Measurements from ENCODE around the gene OLIG1. TPM values are rescaled to one million over a fixed set of nuclear protein-coding genes. Genes with fewer than 3 reads are reported as not detected.
A peak's percentile ranks its signal among the peaks of the same experiment; 100 is the strongest.

The OLIG1 gene, protein sequence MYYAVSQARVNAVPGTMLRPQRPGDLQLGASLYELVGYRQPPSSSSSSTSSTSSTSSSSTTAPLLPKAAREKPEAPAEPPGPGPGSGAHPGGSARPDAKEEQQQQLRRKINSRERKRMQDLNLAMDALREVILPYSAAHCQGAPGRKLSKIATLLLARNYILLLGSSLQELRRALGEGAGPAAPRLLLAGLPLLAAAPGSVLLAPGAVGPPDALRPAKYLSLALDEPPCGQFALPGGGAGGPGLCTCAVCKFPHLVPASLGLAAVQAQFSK
- 19.2 TPM for total RNA-seq (2013)
- polyA plus RNA-seq (10 to 100 TPM; 20.0 to 51.0 (median 40.7) TPM), polyA minus RNA-seq (12.5 and 19.0 TPM in 2 replicates), total RNA-seq (6.8 to 75.4 (median 23.8) reads per million in 11 experiments)

DNA sequence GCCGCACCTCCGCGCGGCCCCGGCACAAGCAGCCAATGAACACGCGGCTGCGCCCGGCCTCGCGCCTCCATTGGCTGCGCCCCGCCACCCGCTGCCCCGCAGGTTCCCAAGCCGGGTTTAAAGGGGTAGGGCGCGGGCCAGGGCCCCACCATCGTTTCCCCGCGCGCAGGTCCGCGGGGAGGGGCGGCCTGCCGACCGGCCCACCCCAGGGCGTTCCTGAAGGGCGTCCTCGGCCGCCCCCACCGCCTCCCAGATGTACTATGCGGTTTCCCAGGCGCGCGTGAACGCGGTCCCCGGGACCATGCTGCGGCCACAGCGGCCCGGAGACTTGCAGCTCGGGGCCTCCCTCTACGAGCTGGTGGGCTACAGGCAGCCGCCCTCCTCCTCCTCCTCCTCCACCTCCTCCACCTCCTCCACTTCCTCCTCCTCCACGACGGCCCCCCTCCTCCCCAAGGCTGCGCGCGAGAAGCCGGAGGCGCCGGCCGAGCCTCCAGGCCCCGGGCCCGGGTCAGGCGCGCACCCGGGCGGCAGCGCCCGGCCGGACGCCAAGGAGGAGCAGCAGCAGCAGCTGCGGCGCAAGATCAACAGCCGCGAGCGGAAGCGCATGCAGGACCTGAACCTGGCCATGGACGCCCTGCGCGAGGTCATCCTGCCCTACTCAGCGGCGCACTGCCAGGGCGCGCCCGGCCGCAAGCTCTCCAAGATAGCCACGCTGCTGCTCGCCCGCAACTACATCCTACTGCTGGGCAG lies at the start of gene OLIG1:
TSS of gene OLIG1 (plus strand) at position 148 of the 750 bp plus-strand sequence. CDS start at position 254, 106 bp downstream.
- H3K9me3 ChIP-seq (replicated peaks in 1 of 2; ENCODE audit: control insufficient read depth in 1 of 2, insufficient read depth in 1 of 2, low read length in 2 of 2): no peaks in the 10 kb centered on the region
- Mint-ChIP-seq H3K36me3 (peaks cover 7 to 15% of the 10 kb centered on the region in 2 donors), H3K9me3 (peaks cover 0 to 4% (median 0%) of the 10 kb centered on the region in 7 donors), H3K27ac (peak within 1 kb of the TSS; percentile 38 to 95 (median 90)), H3K4me3 (peak within 1 kb of the TSS; percentile 93 to 97), H3K4me1 (peaks cover 63% of the 10 kb centered on the region), H3K27me3 (ENCODE audit: low read depth in 3 of 3) (peaks cover 9 to 24% (median 23%) of the 10 kb centered on the region in 3 donors)
- TF ChIP-seq, protein P1, sequence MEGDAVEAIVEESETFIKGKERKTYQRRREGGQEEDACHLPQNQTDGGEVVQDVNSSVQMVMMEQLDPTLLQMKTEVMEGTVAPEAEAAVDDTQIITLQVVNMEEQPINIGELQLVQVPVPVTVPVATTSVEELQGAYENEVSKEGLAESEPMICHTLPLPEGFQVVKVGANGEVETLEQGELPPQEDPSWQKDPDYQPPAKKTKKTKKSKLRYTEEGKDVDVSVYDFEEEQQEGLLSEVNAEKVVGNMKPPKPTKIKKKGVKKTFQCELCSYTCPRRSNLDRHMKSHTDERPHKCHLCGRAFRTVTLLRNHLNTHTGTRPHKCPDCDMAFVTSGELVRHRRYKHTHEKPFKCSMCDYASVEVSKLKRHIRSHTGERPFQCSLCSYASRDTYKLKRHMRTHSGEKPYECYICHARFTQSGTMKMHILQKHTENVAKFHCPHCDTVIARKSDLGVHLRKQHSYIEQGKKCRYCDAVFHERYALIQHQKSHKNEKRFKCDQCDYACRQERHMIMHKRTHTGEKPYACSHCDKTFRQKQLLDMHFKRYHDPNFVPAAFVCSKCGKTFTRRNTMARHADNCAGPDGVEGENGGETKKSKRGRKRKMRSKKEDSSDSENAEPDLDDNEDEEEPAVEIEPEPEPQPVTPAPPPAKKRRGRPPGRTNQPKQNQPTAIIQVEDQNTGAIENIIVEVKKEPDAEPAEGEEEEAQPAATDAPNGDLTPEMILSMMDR (IDR thresholded peaks at IDR 0.05): no peak
- peak within 1 kb of the TSS; percentile 76 to 89 (median 87) for H3K4me3 ChIP-seq (replicated peaks in 1 of 3; ENCODE audit: low read depth in 2 of 3, low read length in 3 of 3)
- H3K79me2 ChIP-seq (ENCODE audit: insufficient read depth, low read length): peaks cover 35% of the 10 kb centered on the region
- H3K4me1 ChIP-seq (ENCODE audit: control insufficient read depth in 1 of 2, insufficient read depth in 2 of 2, low read length in 2 of 2): peaks cover 51 to 69% of the 10 kb centered on the region in 2 donors
- no peaks in the 10 kb centered on the region for H3K36me3 ChIP-seq (replicated peaks in 1 of 2; ENCODE audit: control insufficient read depth in 1 of 2, insufficient read depth in 2 of 2, low read length in 2 of 2)
- H4K20me1 ChIP-seq (ENCODE audit: insufficient read depth, low read length): peaks cover 3% of the 10 kb centered on the region
- peaks cover 4 to 29% of the 10 kb centered on the region in 2 donors for H3K27me3 ChIP-seq (ENCODE audit: control insufficient read depth in 2 of 2, insufficient read depth in 2 of 2, low read length in 2 of 2)
- peak within 1 kb of the TSS; percentile 78 for H3K4me2 ChIP-seq (replicated peaks; ENCODE audit: extremely low read depth, low read length, poor library complexity, severe bottlenecking)
- H3K9ac ChIP-seq (ENCODE audit: insufficient read depth, low read length, poor library complexity, severe bottlenecking): peak within 1 kb of the TSS; percentile 78
- DNase-seq: peak; percentile 69 to 74 (median 72)
- H2AFZ ChIP-seq (ENCODE audit: insufficient read depth, low read depth, low read length, poor library complexity, severe bottlenecking): peak within 1 kb of the TSS; percentile 81
- peak within 1 kb of the TSS; percentile 64 to 84 for H3K27ac ChIP-seq (ENCODE audit: low read depth in 1 of 2, low read length in 2 of 2)
- WGBS (ENCODE audit: insufficient coverage): under 1% methylated on average over 78 of the region's 82 CpGs
- intact Hi-C loops (cut with micrococcal nuclease): loop anchor here (5.0 kb wide), 2 partner anchors 37 to 43 kb away; partner anchors contain the start of gene OLIG2 (in 2 of the 2)

DNA sequence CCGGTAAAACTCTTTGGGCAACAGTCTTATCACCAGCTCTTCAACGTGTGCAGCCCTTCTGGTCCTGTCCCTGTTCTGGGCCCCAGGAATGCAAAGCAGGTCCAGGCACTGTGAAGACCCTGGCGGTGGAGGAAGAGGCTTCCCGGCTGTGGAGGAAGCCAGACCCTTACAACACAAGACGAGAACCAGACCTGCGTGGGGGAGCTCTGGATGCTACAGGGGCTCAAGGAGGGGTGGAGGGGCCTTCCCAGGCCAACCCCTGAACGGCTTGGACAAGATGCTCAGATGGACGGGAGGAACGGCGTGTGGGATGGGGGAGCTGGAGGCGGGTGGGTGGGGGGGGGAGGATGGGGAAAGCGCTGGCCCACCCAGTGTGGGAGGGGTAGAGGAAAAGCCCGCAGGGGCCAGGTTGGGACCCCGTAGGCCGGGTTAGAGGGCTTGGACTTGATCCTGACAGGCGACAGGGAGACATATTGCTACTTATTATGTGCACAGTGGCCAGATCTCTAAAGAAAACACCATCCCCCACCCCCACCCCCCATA lies 49.3 kb upstream of the OLIG1 start:
- TF ChIP-seq, protein P1 (IDR thresholded peaks at IDR 0.05): no peak
- Histone ChIP-seq H3K79me2 (ENCODE audit: insufficient read depth, low read length) (no peaks in the 10 kb centered on the region), H3K36me3 (replicated peaks in 1 of 2; ENCODE audit: control insufficient read depth in 1 of 2, insufficient read depth in 2 of 2, low read length in 2 of 2) (no peaks in the 10 kb centered on the region), H3K27ac (ENCODE audit: low read depth in 1 of 2, low read length in 2 of 2) (no peak overlapping the region), H3K4me3 (replicated peaks in 1 of 3; ENCODE audit: low read depth in 2 of 3, low read length in 3 of 3) (peak overlapping the region in 1 of 3 experiments; percentile 69), H3K4me1 (ENCODE audit: control insufficient read depth in 1 of 2, insufficient read depth in 2 of 2, low read length in 2 of 2) (peaks cover 59 to 76% of the 10 kb centered on the region in 2 donors), H3K27me3 (ENCODE audit: control insufficient read depth in 2 of 2, insufficient read depth in 2 of 2, low read length in 2 of 2) (peaks cover 53 to 85% of the 10 kb centered on the region in 2 donors), H3K9me3 (replicated peaks in 1 of 2; ENCODE audit: control insufficient read depth in 1 of 2, insufficient read depth in 1 of 2, low read length in 2 of 2) (peaks cover 5 to 27% of the 10 kb centered on the region in 2 donors), H2AFZ (ENCODE audit: insufficient read depth, low read depth, low read length, poor library complexity, severe bottlenecking) (peak overlapping the region; percentile 69), H4K20me1 (ENCODE audit: insufficient read depth, low read length) (peaks cover 16% of the 10 kb centered on the region), H3K9ac (ENCODE audit: insufficient read depth, low read length, poor library complexity, severe bottlenecking) (peak overlapping the region; percentile 19), H3K4me2 (replicated peaks; ENCODE audit: extremely low read depth, low read length, poor library complexity, severe bottlenecking) (peak overlapping the region; percentile 78)
- peak overlapping the region in 2 of 7 donors; percentile 57 to 61 for H3K27ac Mint-ChIP-seq
- H3K27me3 Mint-ChIP-seq (ENCODE audit: low read depth in 3 of 3): peaks cover 77 to 89% (median 84%) of the 10 kb centered on the region in 3 donors
- intact Hi-C loops (cut with micrococcal nuclease): loop anchor here in 1 of 2 donors (2.0 to 10.0 kb wide), 2 partner anchors 26 to 174 kb away; no protein-coding TSS in a partner anchor
- H3K9me3 Mint-ChIP-seq: peaks cover 0 to 43% (median 34%) of the 10 kb centered on the region in 7 donors
- no peak for DNase-seq
- peaks cover 34 to 47% of the 10 kb centered on the region in 2 donors for H3K36me3 Mint-ChIP-seq
- peak overlapping the region; percentile 77 to 86 for H3K4me3 Mint-ChIP-seq
- WGBS (ENCODE audit: insufficient coverage): 0% methylated on average over 3 of the region's 16 CpGs
- peaks cover 79% of the 10 kb centered on the region for H3K4me1 Mint-ChIP-seq
